Measurements from ENCODE around the gene FBXO4. TPM values are rescaled to one million over a fixed set of nuclear protein-coding genes. Genes with fewer than 3 reads are reported as not detected.
A peak's percentile ranks its signal among the peaks of the same experiment; 100 is the strongest.

FBXO4 gene
- total RNA-seq, 1 experiment from 2014 or later = 9.6 TPM

- ChIA-PET CTCF (no interaction called here), POLR2A (ENCODE audit: low non-redundant PET) (no interaction called here)
- Histone ChIP-seq H3K36me3 (ENCODE audit: insufficient read depth, low read length, poor library complexity, severe bottlenecking) (no peaks in the 10 kb centered on the region), H3K4me3 (ENCODE audit: low read depth, low read length, poor library complexity, severe bottlenecking) (no peak overlapping the region), H3K27ac (ENCODE audit: low read depth, low read length, poor library complexity, severe bottlenecking) (no peak overlapping the region), H3K27me3 (replicated peaks; ENCODE audit: insufficient read depth, low read depth, low read length, poor library complexity) (no peaks in the 10 kb centered on the region), H3K9me3 (ENCODE audit: low read depth, low read length, poor library complexity, severe bottlenecking) (peaks cover 5% of the 10 kb centered on the region), H3K4me1 (ENCODE audit: insufficient read depth, low read length, poor library complexity, severe bottlenecking) (no peaks in the 10 kb centered on the region)
- no TSS peak for BruUV-seq (replicated peaks)
- no peak for DNase-seq (ENCODE audit: low spot score)
- intact Hi-C loops (cut with micrococcal nuclease; ENCODE audit: unreplicated experiment) = no loop called here
- TF ChIP-seq EZH2 (IDR thresholded peaks at IDR 0.05; ENCODE audit: borderline replicate concordance, low read depth, low read length, poor library complexity, severe bottlenecking) (no peak), CTCF (conservative IDR thresholded peaks at IDR 0.05; ENCODE audit: low read depth, low read length) (no peak)
These were observed 37.4 kb downstream of the FBXO4 start for GRCh38 chr5:41962491-41962890.

DNA sequence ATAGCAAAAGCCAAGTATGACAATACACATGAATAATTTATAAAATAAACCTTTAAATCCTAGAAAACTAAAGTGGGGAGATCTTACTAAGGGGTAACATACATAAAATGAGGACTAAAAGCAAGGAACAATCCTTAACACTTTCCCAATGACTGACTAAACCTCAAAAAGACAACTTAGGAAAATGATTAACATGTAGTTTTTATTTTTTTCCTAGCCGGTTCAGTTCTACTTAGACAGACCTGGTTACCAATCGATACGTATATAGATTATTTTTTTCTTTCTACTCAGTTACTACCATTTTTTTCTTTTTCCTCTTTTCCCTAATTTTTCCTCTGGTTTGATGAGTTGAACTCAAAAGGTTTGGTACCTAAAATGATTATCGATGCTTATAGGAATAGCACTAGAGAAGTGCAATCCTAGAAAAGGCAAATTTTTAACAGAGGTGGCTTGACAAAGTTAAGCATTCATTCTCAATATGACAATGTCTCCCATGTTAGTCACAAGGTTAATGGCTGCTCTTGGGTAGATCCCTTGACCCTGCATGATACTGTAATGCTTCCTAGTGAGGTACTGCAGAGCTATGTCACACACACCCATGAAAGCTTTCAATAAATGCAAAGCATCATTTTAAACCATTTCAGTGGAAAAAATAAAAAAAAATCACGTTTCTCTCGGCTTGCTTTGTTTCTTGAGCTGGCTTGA lies 41.5 kb downstream of the FBXO4 start:
- no peak overlapping the region for H3K27ac ChIP-seq (ENCODE audit: low read depth, low read length, poor library complexity, severe bottlenecking)
- no peak for TF ChIP-seq CTCF (conservative IDR thresholded peaks at IDR 0.05; ENCODE audit: low read depth, low read length)
- no peak for TF ChIP-seq EZH2 (IDR thresholded peaks at IDR 0.05; ENCODE audit: borderline replicate concordance, low read depth, low read length, poor library complexity, severe bottlenecking)
- POLR2A ChIA-PET (ENCODE audit: low non-redundant PET) = no interaction called here
- intact Hi-C loops (cut with micrococcal nuclease; ENCODE audit: unreplicated experiment) = no loop called here
- no peaks in the 10 kb centered on the region for H3K27me3 ChIP-seq (replicated peaks; ENCODE audit: insufficient read depth, low read depth, low read length, poor library complexity)
- CTCF ChIA-PET = no interaction called here
- H3K36me3 ChIP-seq (ENCODE audit: insufficient read depth, low read length, poor library complexity, severe bottlenecking) = no peaks in the 10 kb centered on the region
- BruUV-seq (replicated peaks) = no TSS peak
- no peaks in the 10 kb centered on the region for H3K9me3 ChIP-seq (ENCODE audit: low read depth, low read length, poor library complexity, severe bottlenecking)
- no peak for DNase-seq (ENCODE audit: low spot score)
- H3K4me3 ChIP-seq (ENCODE audit: low read depth, low read length, poor library complexity, severe bottlenecking) = no peak overlapping the region
- no peaks in the 10 kb centered on the region for H3K4me1 ChIP-seq (ENCODE audit: insufficient read depth, low read length, poor library complexity, severe bottlenecking)

GRCh38 chr5:41967401-41967800 lies 42.3 kb downstream of the FBXO4 start:
- intact Hi-C loops (cut with micrococcal nuclease; ENCODE audit: unreplicated experiment) = no loop called here
- H3K4me1 ChIP-seq (ENCODE audit: insufficient read depth, low read length, poor library complexity, severe bottlenecking) = no peaks in the 10 kb centered on the region
- H3K27me3 ChIP-seq (replicated peaks; ENCODE audit: insufficient read depth, low read depth, low read length, poor library complexity) = no peaks in the 10 kb centered on the region
- DNase-seq (ENCODE audit: low spot score) = no peak
- BruUV-seq (replicated peaks) = no TSS peak
- no peak for TF ChIP-seq EZH2 (IDR thresholded peaks at IDR 0.05; ENCODE audit: borderline replicate concordance, low read depth, low read length, poor library complexity, severe bottlenecking)
- POLR2A ChIA-PET (ENCODE audit: low non-redundant PET) = no interaction called here
- H3K4me3 ChIP-seq (ENCODE audit: low read depth, low read length, poor library complexity, severe bottlenecking) = no peak overlapping the region
- CTCF ChIA-PET = no interaction called here
- H3K9me3 ChIP-seq (ENCODE audit: low read depth, low read length, poor library complexity, severe bottlenecking) = no peaks in the 10 kb centered on the region
- no peaks in the 10 kb centered on the region for H3K36me3 ChIP-seq (ENCODE audit: insufficient read depth, low read length, poor library complexity, severe bottlenecking)
- H3K27ac ChIP-seq (ENCODE audit: low read depth, low read length, poor library complexity, severe bottlenecking) = no peak overlapping the region

- no peak for TF ChIP-seq EZH2 (IDR thresholded peaks at IDR 0.05; ENCODE audit: borderline replicate concordance, low read depth, low read length, poor library complexity, severe bottlenecking)
- no peak; the same call in 1 of the 2 replicates for TF ChIP-seq CTCF (conservative IDR thresholded peaks at IDR 0.05; ENCODE audit: low read depth, low read length)
- no peak overlapping the region for H3K4me3 ChIP-seq (ENCODE audit: low read depth, low read length, poor library complexity, severe bottlenecking)
- DNase-seq (ENCODE audit: low spot score) = peak; percentile 15
- H3K4me1 ChIP-seq (ENCODE audit: insufficient read depth, low read length, poor library complexity, severe bottlenecking) = no peaks in the 10 kb centered on the region
- no peaks in the 10 kb centered on the region for H3K36me3 ChIP-seq (ENCODE audit: insufficient read depth, low read length, poor library complexity, severe bottlenecking)
- POLR2A ChIA-PET (ENCODE audit: low non-redundant PET) = no interaction called here
- H3K27ac ChIP-seq (ENCODE audit: low read depth, low read length, poor library complexity, severe bottlenecking) = no peak overlapping the region
- no peaks in the 10 kb centered on the region for H3K27me3 ChIP-seq (replicated peaks; ENCODE audit: insufficient read depth, low read depth, low read length, poor library complexity)
- H3K9me3 ChIP-seq (ENCODE audit: low read depth, low read length, poor library complexity, severe bottlenecking) = no peaks in the 10 kb centered on the region
- CTCF ChIA-PET = no interaction called here
- BruUV-seq (replicated peaks) = no TSS peak
- intact Hi-C loops (cut with micrococcal nuclease; ENCODE audit: unreplicated experiment) = no loop called here
These were observed 43.2 kb downstream of the FBXO4 start for GRCh38 chr5:41968153-41968723.
